NB4 (cell line): ENCODE data around the gene DCLK1.

Experiments used
- DNase-seq: peaks from one replicate; pipeline ENCODE4 v3.0.0; 2010; ENCODE audit warnings: low read depth
- H3K4me3 ChIP-seq: one replicate; pipeline ENCODE4 v1.5.1; 2011; ENCODE audit warnings: mild to moderate bottlenecking, low read depth, low read length, moderate library complexity
- MYC ChIP-seq: IDR thresholded peaks from 2 replicates; pipeline ENCODE4 v1.6.1; 2011; ENCODE audit warnings: low read depth, low read length
- POLR2A ChIP-seq: IDR thresholded peaks from 2 replicates; pipeline ENCODE4 v1.6.1; 2011; ENCODE audit warnings: mild to moderate bottlenecking; ENCODE audit not compliant: insufficient read length; ENCODE audit errors: extremely low read depth
- TF ChIP-seq, protein P1 (sequence below): IDR thresholded peaks from 2 replicates; pipeline ENCODE4 v1.6.1; 2011; ENCODE audit warnings: low read depth, low read length
- TF ChIP-seq, protein P2 (sequence below): IDR thresholded peaks from one replicate; pipeline ENCODE4 v1.5.1; 2012; ENCODE audit warnings: low read depth, low read length

The DCLK1 gene

DNA sequence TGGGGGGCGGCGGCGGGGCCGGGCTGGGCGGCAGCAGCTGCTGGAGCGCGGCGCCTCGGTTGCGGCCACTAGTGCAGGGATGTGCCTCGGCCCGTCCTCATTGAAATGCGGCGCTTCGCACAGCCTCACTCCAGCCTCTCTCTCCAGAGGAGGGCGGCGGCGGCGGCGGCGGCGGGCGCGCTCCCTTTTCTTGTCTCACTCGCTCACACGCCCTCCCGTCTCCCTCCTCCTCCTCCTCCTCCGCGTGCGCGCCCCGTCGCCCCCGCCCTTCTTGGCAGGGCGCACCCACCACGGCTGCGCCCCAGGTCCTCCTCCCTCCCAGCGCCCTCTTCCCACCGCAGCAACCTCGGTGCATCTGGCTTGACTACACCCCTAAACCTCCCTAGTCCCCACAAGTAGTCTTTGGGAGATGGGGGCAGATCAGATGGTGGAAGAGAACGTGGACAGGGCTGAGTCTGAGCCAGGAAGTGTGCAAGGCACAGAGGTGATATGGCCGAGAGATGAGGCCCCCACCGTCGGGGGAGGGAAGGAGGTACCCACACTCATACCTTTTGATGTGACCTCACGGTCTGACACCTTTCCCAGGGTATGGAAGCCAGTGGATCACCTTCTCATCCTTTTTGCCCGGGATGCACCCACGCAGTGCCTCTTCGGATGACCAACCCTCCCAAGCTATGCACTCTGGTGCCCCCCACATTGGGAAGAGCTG lies at the start of gene DCLK1:
TSS of gene DCLK1 (minus strand) at position 161 of the 709 bp plus-strand sequence.
- H3K4me3 ChIP-seq: no peak within 1 kb of the TSS
- DNase-seq: no peak
- TF ChIP-seq, protein P1, sequence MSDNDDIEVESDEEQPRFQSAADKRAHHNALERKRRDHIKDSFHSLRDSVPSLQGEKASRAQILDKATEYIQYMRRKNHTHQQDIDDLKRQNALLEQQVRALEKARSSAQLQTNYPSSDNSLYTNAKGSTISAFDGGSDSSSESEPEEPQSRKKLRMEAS: no peak
- TF ChIP-seq POLR2A (no peak), MYC (no peak)
- TF ChIP-seq, protein P2, sequence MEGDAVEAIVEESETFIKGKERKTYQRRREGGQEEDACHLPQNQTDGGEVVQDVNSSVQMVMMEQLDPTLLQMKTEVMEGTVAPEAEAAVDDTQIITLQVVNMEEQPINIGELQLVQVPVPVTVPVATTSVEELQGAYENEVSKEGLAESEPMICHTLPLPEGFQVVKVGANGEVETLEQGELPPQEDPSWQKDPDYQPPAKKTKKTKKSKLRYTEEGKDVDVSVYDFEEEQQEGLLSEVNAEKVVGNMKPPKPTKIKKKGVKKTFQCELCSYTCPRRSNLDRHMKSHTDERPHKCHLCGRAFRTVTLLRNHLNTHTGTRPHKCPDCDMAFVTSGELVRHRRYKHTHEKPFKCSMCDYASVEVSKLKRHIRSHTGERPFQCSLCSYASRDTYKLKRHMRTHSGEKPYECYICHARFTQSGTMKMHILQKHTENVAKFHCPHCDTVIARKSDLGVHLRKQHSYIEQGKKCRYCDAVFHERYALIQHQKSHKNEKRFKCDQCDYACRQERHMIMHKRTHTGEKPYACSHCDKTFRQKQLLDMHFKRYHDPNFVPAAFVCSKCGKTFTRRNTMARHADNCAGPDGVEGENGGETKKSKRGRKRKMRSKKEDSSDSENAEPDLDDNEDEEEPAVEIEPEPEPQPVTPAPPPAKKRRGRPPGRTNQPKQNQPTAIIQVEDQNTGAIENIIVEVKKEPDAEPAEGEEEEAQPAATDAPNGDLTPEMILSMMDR: no peak

GRCh38 chr13:36175621-36176020 lies 44.4 kb upstream of the DCLK1 start:
- H3K4me3 ChIP-seq: no peak overlapping the region
- no peak for DNase-seq
- TF ChIP-seq POLR2A: no peak

- no peak overlapping the region for H3K4me3 ChIP-seq
- TF ChIP-seq, protein P2: no peak
- TF ChIP-seq, protein P1: no peak
- TF ChIP-seq POLR2A (no peak), MYC (no peak)
- no peak for DNase-seq
Measured at GRCh38 chr13:36174923-36175322, 43.7 kb upstream of the DCLK1 start.

DNA sequence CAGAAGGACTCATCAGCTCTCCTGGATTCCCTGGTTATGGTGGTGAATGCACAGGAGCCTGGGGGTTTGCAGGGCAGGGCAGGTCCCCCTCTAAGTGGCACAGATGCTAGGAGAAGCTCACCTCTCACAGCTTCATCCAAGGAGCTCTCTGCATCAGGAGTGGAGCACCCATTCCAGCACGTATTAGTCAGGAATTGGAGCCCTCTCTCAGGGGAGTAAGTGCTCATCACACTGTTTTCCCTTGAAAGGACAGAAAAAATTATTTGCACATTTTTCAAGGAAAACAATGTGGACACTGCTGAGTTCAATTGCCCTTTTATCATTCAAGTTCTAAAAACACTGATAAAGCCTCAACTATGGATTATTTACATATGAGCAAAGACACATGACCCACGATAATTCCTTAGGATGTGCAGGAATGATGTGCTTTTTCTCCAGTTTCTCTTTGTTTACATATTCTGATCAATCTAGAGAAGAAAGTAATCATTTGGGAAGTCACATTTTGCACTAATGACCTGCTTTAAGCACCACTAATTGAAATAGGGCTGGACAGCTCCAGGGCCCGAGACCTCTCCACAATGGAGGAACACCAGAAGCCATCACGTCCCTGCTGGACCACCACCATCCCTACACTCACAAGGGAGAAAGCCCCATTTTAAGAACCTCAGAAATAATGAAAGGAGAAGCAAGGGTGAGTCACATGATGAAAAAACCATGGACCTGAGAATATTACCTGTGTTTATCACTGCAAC lies 42.6 kb upstream of the DCLK1 start:
- TF ChIP-seq, protein P1: no peak
- DNase-seq: no peak
- H3K4me3 ChIP-seq: no peak overlapping the region

DNA sequence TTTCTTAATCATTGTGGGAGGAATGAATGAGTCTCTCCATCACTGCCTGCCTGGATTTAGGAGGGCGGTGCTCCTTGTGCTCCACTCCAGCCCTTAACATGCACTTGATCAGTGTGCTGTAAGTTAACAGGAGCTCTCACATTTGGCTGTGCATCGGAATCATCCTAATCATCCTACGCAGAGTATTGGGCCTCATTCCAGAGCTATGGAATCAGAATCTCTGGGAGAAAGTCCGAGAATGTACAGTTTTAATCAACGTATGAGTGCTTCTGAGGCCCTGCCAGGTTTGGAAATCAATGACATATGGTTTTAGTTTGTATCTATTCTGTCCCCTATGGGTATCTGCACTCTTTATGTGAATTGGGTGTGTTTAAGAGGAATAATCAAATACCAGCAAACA lies 34.9 kb upstream of the DCLK1 start:
- DNase-seq: no peak
- H3K4me3 ChIP-seq: no peak overlapping the region
- no peak for TF ChIP-seq MYC
- TF ChIP-seq, protein P2: no peak

GRCh38 chr13:36163809-36164308 lies 32.7 kb upstream of the DCLK1 start:
- DNase-seq: no peak
- H3K4me3 ChIP-seq: no peak overlapping the region
- no peak for TF ChIP-seq MYC
- no peak for TF ChIP-seq POLR2A
- TF ChIP-seq, protein P2: no peak
- TF ChIP-seq, protein P1: no peak
